ENCODE data around the gene DERA. TPM values are rescaled to one million over a fixed set of nuclear protein-coding genes. Genes with fewer than 3 reads are reported as not detected.

DERA gene
- total RNA-seq, 4 donors from 2014 or later: 28.8 to 47.6 (median 33.9) TPM

DNA sequence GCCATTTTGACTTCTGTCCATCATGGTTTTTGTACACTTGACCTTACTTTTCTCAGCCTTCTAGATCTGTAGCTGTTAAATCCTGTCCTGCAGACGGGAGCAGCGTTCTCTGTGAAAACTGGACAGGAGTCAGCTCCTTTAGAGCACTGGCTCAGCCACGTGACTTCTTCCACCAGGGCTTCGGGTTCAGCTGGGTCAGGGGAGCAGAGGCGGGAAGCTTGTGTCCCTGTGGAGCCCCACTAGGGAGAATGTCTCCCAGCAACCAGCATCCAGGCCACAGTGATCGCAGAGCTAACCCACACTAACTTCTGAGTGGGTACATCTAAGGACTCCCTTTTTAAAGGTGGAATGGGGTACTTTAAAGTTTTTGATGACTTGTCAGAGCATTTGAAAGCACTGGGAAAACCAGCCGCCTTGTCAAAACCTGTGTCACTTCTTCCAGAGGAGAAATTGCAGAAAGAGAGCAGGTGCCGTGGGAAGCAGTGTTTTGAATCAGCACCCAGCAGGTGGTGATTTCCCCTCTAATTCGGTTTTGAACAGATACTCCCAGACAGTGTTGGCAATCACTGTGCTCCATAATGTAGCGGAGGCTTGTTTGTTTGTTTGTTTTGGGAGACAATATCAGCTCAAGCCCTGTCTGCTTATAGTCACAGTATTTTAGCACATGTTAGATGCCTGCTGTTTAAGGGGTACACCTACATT is 17.9 kb downstream of the DERA start:
- TF ChIP-seq, protein P1, sequence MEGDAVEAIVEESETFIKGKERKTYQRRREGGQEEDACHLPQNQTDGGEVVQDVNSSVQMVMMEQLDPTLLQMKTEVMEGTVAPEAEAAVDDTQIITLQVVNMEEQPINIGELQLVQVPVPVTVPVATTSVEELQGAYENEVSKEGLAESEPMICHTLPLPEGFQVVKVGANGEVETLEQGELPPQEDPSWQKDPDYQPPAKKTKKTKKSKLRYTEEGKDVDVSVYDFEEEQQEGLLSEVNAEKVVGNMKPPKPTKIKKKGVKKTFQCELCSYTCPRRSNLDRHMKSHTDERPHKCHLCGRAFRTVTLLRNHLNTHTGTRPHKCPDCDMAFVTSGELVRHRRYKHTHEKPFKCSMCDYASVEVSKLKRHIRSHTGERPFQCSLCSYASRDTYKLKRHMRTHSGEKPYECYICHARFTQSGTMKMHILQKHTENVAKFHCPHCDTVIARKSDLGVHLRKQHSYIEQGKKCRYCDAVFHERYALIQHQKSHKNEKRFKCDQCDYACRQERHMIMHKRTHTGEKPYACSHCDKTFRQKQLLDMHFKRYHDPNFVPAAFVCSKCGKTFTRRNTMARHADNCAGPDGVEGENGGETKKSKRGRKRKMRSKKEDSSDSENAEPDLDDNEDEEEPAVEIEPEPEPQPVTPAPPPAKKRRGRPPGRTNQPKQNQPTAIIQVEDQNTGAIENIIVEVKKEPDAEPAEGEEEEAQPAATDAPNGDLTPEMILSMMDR (IDR thresholded peaks at IDR 0.05): no peak
- DNase-seq (ENCODE audit: low spot score) (no peak), ATAC-seq (ENCODE audit: low FRiP score) (no peak)

DNA sequence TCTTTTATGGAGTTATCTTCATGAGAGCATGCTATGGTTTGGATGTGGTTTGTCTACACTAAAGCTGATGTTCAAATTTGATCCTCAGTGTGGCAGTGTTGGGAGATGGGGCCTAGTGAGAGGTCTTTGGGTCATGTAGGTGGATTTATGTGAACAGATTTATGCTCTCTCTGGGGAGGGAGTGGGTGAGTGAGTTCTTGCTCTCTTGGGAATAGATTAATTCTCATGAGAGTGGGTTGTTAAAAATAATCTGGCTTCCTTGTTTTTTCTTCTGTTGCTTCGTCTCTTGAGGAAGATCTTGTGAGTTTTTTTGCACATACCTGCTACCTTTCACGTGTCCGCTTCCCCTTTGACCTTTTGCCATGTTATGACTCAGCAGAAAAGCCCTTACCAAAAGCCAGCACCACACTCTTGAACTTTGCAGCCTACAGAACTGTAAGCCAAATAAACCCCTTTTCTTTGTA is 20.5 kb downstream of the DERA start:
- TF ChIP-seq, protein P1 (IDR thresholded peaks at IDR 0.05): no peak
- DNase-seq (ENCODE audit: low spot score) (no peak), ATAC-seq (ENCODE audit: low FRiP score) (no peak)

DNA sequence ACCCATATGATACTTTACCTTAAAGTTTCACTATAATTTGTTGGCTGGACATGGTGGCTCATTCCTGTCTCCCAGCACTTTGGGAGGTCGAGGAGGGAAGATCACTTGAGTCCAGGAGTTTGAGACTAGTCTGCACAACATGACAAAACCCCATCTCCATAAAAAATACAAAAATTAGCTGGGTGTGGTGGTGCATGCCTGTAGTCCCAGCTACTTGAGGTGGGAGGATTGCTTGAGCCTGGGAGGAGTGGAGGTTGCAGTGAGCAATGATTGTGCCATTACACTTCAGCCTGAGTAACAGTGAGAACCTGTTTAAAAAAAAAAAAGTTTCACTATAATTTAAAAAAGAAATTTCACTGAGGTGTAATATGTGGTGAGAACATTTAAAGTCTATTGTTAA is 21.2 kb downstream of the DERA start:
- no peak for ATAC-seq (ENCODE audit: low FRiP score)
- TF ChIP-seq, protein P1 (IDR thresholded peaks at IDR 0.05): no peak
- no peak for DNase-seq (ENCODE audit: low spot score)

DNA sequence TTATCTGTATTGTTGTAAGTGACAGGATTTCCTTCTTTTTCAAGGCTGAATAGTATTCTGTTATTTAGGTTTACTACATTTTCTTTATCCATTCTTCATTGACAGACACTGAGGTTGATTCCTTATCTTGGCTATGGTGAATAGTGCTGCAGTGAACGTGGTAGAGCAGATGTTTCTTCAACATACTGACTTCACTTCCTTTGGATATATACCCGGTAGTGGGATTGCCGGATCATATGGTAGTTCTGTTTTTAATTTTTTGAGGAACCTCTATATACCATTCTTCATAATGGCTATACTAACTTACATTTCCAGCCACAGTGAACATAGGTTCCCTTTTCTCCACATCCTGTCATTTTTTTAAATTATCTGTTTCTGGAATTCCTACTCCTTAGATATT is 21.8 kb downstream of the DERA start:
- DNase-seq (ENCODE audit: low spot score) (no peak), ATAC-seq (ENCODE audit: low FRiP score) (no peak)
- TF ChIP-seq, protein P1 (IDR thresholded peaks at IDR 0.05): no peak

DNA sequence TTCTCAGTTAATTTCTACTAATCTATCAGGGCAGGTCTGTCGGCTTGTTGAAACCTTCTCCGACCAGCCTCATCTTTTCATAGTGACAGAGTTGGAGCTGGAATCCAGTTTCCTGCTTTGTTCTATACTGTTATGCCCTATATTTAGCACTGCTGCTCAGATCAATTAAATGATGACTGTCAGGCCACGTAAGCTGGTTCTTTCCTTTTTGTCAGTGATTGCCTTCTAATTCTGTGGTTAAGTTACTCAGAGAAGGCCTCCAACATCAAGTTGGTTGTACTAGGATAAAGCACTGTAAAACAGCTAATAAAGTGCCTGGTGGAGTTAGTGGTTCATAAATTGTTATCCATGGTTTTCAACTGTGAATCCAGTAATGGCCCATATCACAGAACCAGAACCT is 22.6 kb downstream of the DERA start:
- TF ChIP-seq, protein P1 (IDR thresholded peaks at IDR 0.05): no peak
- no peak for ATAC-seq (ENCODE audit: low FRiP score)
- no peak for DNase-seq (ENCODE audit: low spot score)

DNA sequence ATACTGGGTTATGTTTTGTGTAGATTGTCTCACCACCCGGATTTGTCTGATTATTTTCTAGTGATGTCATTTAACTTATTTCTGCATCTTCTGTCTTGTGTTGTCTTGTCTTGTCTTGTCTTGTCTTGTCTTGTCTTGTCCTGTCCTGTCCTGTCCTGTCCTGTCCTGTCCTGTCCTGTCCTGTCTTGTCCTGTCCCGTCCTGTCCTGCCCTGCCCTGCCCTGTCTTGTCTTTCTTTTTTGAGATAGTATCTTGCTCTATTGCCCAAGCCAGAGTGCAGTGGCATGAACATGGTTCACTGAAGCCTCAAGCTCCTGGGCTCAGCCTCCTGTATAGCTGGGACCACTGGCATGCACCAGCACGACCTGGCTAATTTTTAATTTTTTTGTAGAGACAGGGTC is 25.6 kb downstream of the DERA start:
- ATAC-seq (ENCODE audit: low FRiP score): no peak
- no peak for DNase-seq (ENCODE audit: low spot score)
- TF ChIP-seq, protein P1 (IDR thresholded peaks at IDR 0.05): no peak

DNA sequence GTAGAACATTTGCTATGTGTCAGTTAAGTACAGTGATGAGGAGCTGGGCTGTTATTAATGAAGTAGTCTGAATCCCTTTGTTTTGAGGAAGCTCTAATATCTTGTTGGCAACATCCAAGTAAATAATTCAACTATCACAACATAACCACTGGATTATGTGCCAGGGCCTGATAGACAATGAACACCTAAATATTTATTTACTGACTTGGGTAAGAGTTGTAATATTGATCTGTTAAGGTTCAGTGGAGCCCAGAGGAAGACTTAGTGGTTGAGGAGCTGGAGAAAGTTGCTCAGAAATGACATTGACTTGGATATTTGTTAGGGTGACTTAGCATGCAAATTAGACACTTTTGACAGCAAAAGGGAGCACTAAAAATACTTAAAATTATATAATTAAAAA is 26.8 kb downstream of the DERA start:
- no peak for DNase-seq (ENCODE audit: low spot score)
- no peak for ATAC-seq (ENCODE audit: low FRiP score)
- TF ChIP-seq, protein P1 (IDR thresholded peaks at IDR 0.05): no peak
